GM19328 (cell line): ENCODE data around the gene MTCH2.
"Not testable (repeated sequence)": the region's sequence is repeated elsewhere in the genome, so short reads cannot be mapped to it uniquely, and the experiment has no call there.

Source experiments
- ATAC-seq: cut with Tn5 transposase; IDR thresholded peaks from one replicate; pipeline ENCODE4 v1.9.1; 2021; ENCODE audit warnings: mild to moderate bottlenecking, moderate library complexity; ENCODE audit not compliant: unreplicated experiment

The MTCH2 gene

GRCh38 chr11:47642099-47642855 is at the start of gene MTCH2:
TSS of gene MTCH2 (minus strand) at chr11:47642559. CDS start at chr11:47642465, 94 bp downstream.
- ATAC-seq = peak; percentile 87

- ATAC-seq = no peak
Observed at GRCh38 chr11:47691979-47692378, 49.6 kb upstream of the MTCH2 start.

- ATAC-seq = no peak
Observed at GRCh38 chr11:47689480-47689879, 47.1 kb upstream of the MTCH2 start.

GRCh38 chr11:47688991-47689390 is 46.6 kb upstream of the MTCH2 start:
- ATAC-seq = no peak

GRCh38 chr11:47688111-47688510 is 45.8 kb upstream of the MTCH2 start:
- ATAC-seq = no peak

GRCh38 chr11:47686704-47687103 is 44.3 kb upstream of the MTCH2 start:
- ATAC-seq = not testable (repeated sequence)

GRCh38 chr11:47686151-47686550 is 43.8 kb upstream of the MTCH2 start:
- ATAC-seq = no peak

- no peak for ATAC-seq
Observed at GRCh38 chr11:47675851-47676250, 33.5 kb upstream of the MTCH2 start.

- no peak for ATAC-seq
Observed at GRCh38 chr11:47672283-47672730, 29.9 kb upstream of the MTCH2 start.

GRCh38 chr11:47669856-47670255 is 27.5 kb upstream of the MTCH2 start:
- no peak for ATAC-seq

- no peak for ATAC-seq
Observed at GRCh38 chr11:47668665-47669064, 26.3 kb upstream of the MTCH2 start.

- no peak for ATAC-seq
Observed at GRCh38 chr11:47667555-47667954, 25.2 kb upstream of the MTCH2 start.

GRCh38 chr11:47667135-47667534 is 24.8 kb upstream of the MTCH2 start:
- ATAC-seq = no peak

GRCh38 chr11:47664936-47665335 is 22.6 kb upstream of the MTCH2 start:
- not testable (repeated sequence) for ATAC-seq

GRCh38 chr11:47661245-47661644 is 18.9 kb upstream of the MTCH2 start:
- no peak for ATAC-seq

GRCh38 chr11:47659276-47659675 is 16.9 kb upstream of the MTCH2 start:
- no peak for ATAC-seq

GRCh38 chr11:47656260-47656885 is 14.0 kb upstream of the MTCH2 start:
- no peak for ATAC-seq

GRCh38 chr11:47651818-47652469 is 9.6 kb upstream of the MTCH2 start:
- no peak for ATAC-seq

- no peak for ATAC-seq
Observed at GRCh38 chr11:47649276-47649675, 6.9 kb upstream of the MTCH2 start.

GRCh38 chr11:47646019-47646418 is 3.7 kb upstream of the MTCH2 start:
- no peak for ATAC-seq

- no peak for ATAC-seq
Observed at GRCh38 chr11:47645500-47645899, 3.1 kb upstream of the MTCH2 start.

- ATAC-seq = no peak
Observed at GRCh38 chr11:47641600-47642098, 710 bp downstream of the MTCH2 start.
